ENCODE measurements around the gene SCEL. TPM values are rescaled to one million over a fixed set of nuclear protein-coding genes. Genes with fewer than 3 reads are reported as not detected.

SCEL gene
- polyA plus RNA-seq, 1 donor: 1.9 TPM

- WGBS (ENCODE audit: insufficient coverage, low lambda C conversion rate): no CpG with 5 or more reads among the region's 3 CpGs
- H3K27me3 ChIP-seq (ENCODE audit: control insufficient read depth, insufficient read depth, low read length): no peaks in the 10 kb centered on the region
- no peak overlapping the region for H3K27ac ChIP-seq (ENCODE audit: low read length)
- no peak overlapping the region for H3K4me3 ChIP-seq (ENCODE audit: low read length)
- DNase-seq: no peak
- H3K4me1 ChIP-seq (ENCODE audit: control insufficient read depth, insufficient read depth, low read length): no peaks in the 10 kb centered on the region
- H3K36me3 ChIP-seq (ENCODE audit: control insufficient read depth, insufficient read depth, low read length): no peaks in the 10 kb centered on the region
- H3K9me3 ChIP-seq (ENCODE audit: control insufficient read depth, low read depth, low read length): no peaks in the 10 kb centered on the region
These were observed 13.7 kb upstream of the SCEL start for GRCh38 chr13:77521595-77522367.

GRCh38 chr13:77522444-77522843, 13.1 kb upstream of the SCEL start:
- DNase-seq: no peak
- no peaks in the 10 kb centered on the region for H3K36me3 ChIP-seq (ENCODE audit: control insufficient read depth, insufficient read depth, low read length)
- no peaks in the 10 kb centered on the region for H3K27me3 ChIP-seq (ENCODE audit: control insufficient read depth, insufficient read depth, low read length)
- no peaks in the 10 kb centered on the region for H3K9me3 ChIP-seq (ENCODE audit: control insufficient read depth, low read depth, low read length)
- WGBS (ENCODE audit: insufficient coverage, low lambda C conversion rate): 100% methylated on average over 1 of the region's 3 CpGs
- no peaks in the 10 kb centered on the region for H3K4me1 ChIP-seq (ENCODE audit: control insufficient read depth, insufficient read depth, low read length)
- no peak overlapping the region for H3K4me3 ChIP-seq (ENCODE audit: low read length)
- no peak overlapping the region for H3K27ac ChIP-seq (ENCODE audit: low read length)

DNA sequence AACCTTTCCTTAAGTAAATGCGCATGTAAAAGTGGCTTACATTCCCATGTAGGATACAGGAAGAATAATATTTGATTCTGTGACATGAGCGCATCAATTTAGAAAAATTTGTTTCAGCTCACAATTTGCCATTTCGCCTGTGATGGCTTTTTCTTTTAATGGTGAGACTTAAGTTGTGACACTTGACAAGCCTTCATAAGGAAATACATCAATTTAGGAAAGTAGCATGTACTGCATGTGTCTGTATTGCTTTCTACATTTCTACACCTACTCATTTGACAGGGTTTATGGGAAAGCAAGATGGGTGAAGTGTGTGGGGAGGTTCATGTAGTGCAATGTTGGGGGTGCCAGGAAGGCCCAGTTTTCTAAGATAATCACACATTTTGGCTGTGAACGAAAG, 12.1 kb upstream of the SCEL start:
- DNase-seq: no peak
- 80% methylated on average over 1 of the region's 4 CpGs for WGBS (ENCODE audit: insufficient coverage, low lambda C conversion rate)

GRCh38 chr13:77523834-77524728, 11.4 kb upstream of the SCEL start:
- no CpG with 5 or more reads among the region's 3 CpGs for WGBS (ENCODE audit: insufficient coverage, low lambda C conversion rate)
- no peaks in the 10 kb centered on the region for H3K9me3 ChIP-seq (ENCODE audit: control insufficient read depth, low read depth, low read length)
- DNase-seq: no peak
- no peak overlapping the region for H3K4me3 ChIP-seq (ENCODE audit: low read length)
- no peaks in the 10 kb centered on the region for H3K4me1 ChIP-seq (ENCODE audit: control insufficient read depth, insufficient read depth, low read length)
- no peaks in the 10 kb centered on the region for H3K27me3 ChIP-seq (ENCODE audit: control insufficient read depth, insufficient read depth, low read length)
- no peak overlapping the region for H3K27ac ChIP-seq (ENCODE audit: low read length)
- no peaks in the 10 kb centered on the region for H3K36me3 ChIP-seq (ENCODE audit: control insufficient read depth, insufficient read depth, low read length)

More for the DNA sequence above, 12.1 kb upstream of the SCEL start:
- no peaks in the 10 kb centered on the region for H3K27me3 ChIP-seq (ENCODE audit: control insufficient read depth, insufficient read depth, low read length)
- H3K9me3 ChIP-seq (ENCODE audit: control insufficient read depth, low read depth, low read length): no peaks in the 10 kb centered on the region
- H3K4me3 ChIP-seq (ENCODE audit: low read length): no peak overlapping the region
- H3K27ac ChIP-seq (ENCODE audit: low read length): no peak overlapping the region
- no peaks in the 10 kb centered on the region for H3K4me1 ChIP-seq (ENCODE audit: control insufficient read depth, insufficient read depth, low read length)
- no peaks in the 10 kb centered on the region for H3K36me3 ChIP-seq (ENCODE audit: control insufficient read depth, insufficient read depth, low read length)

- no peaks in the 10 kb centered on the region for H3K36me3 ChIP-seq (ENCODE audit: control insufficient read depth, insufficient read depth, low read length)
- no peaks in the 10 kb centered on the region for H3K9me3 ChIP-seq (ENCODE audit: control insufficient read depth, low read depth, low read length)
- no peak overlapping the region for H3K27ac ChIP-seq (ENCODE audit: low read length)
- DNase-seq: no peak
- H3K27me3 ChIP-seq (ENCODE audit: control insufficient read depth, insufficient read depth, low read length): no peaks in the 10 kb centered on the region
- H3K4me3 ChIP-seq (ENCODE audit: low read length): no peak overlapping the region
- H3K4me1 ChIP-seq (ENCODE audit: control insufficient read depth, insufficient read depth, low read length): no peaks in the 10 kb centered on the region
- WGBS (ENCODE audit: insufficient coverage, low lambda C conversion rate): 92% methylated on average over 2 of the region's 3 CpGs
These were observed 7.1 kb upstream of the SCEL start for GRCh38 chr13:77528414-77528813.

- Histone ChIP-seq H3K27ac (ENCODE audit: low read length) (no peak overlapping the region), H3K27me3 (ENCODE audit: control insufficient read depth, insufficient read depth, low read length) (no peaks in the 10 kb centered on the region), H3K9me3 (ENCODE audit: control insufficient read depth, low read depth, low read length) (no peaks in the 10 kb centered on the region), H3K4me1 (ENCODE audit: control insufficient read depth, insufficient read depth, low read length) (no peaks in the 10 kb centered on the region), H3K4me3 (ENCODE audit: low read length) (no peak overlapping the region), H3K36me3 (ENCODE audit: control insufficient read depth, insufficient read depth, low read length) (no peaks in the 10 kb centered on the region)
- WGBS (ENCODE audit: insufficient coverage, low lambda C conversion rate): no CpG with 5 or more reads among the region's 4 CpGs
- no peak for DNase-seq
These were observed 6.5 kb upstream of the SCEL start for GRCh38 chr13:77528834-77529500.

GRCh38 chr13:77529501-77529840, 6.0 kb upstream of the SCEL start:
- Histone ChIP-seq H3K9me3 (ENCODE audit: control insufficient read depth, low read depth, low read length) (no peaks in the 10 kb centered on the region), H3K4me1 (ENCODE audit: control insufficient read depth, insufficient read depth, low read length) (no peaks in the 10 kb centered on the region), H3K36me3 (ENCODE audit: control insufficient read depth, insufficient read depth, low read length) (no peaks in the 10 kb centered on the region), H3K27ac (ENCODE audit: low read length) (no peak overlapping the region), H3K4me3 (ENCODE audit: low read length) (no peak overlapping the region), H3K27me3 (ENCODE audit: control insufficient read depth, insufficient read depth, low read length) (no peaks in the 10 kb centered on the region)
- DNase-seq: no peak
- WGBS (ENCODE audit: insufficient coverage, low lambda C conversion rate): 30% methylated on average over 2 of the region's 4 CpGs

- H3K27ac ChIP-seq (ENCODE audit: low read length): no peak overlapping the region
- H3K4me1 ChIP-seq (ENCODE audit: control insufficient read depth, insufficient read depth, low read length): no peaks in the 10 kb centered on the region
- H3K27me3 ChIP-seq (ENCODE audit: control insufficient read depth, insufficient read depth, low read length): no peaks in the 10 kb centered on the region
- no peak overlapping the region for H3K4me3 ChIP-seq (ENCODE audit: low read length)
- no peaks in the 10 kb centered on the region for H3K9me3 ChIP-seq (ENCODE audit: control insufficient read depth, low read depth, low read length)
- no peak for DNase-seq
- no peaks in the 10 kb centered on the region for H3K36me3 ChIP-seq (ENCODE audit: control insufficient read depth, insufficient read depth, low read length)
These were observed 4.6 kb upstream of the SCEL start for GRCh38 chr13:77530875-77531274.

DNA sequence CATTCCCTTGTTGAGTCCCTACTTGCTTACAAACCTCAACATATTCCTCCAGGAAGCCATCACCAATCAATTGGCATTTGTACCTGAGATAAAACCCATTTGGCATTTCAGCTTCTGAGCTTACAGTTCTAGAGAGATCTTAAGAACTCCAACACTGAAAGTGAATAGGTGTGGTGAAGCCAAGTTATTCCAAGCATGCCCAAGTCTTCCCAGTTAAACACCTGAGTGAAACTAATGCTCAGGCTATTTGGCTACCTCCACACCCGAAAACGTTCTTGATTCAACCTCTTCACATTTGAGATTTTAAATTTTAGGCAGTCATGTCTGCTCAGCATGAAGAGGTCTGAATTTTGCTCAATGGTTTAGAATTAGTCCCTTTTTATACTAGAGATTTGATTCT, 2.5 kb upstream of the SCEL start:
- no peaks in the 10 kb centered on the region for H3K9me3 ChIP-seq (ENCODE audit: control insufficient read depth, low read depth, low read length)
- no CpG with 5 or more reads among the region's 2 CpGs for WGBS (ENCODE audit: insufficient coverage, low lambda C conversion rate)
- H3K36me3 ChIP-seq (ENCODE audit: control insufficient read depth, insufficient read depth, low read length): no peaks in the 10 kb centered on the region
- no peak for DNase-seq
- no peak overlapping the region for H3K27ac ChIP-seq (ENCODE audit: low read length)
- H3K4me1 ChIP-seq (ENCODE audit: control insufficient read depth, insufficient read depth, low read length): no peaks in the 10 kb centered on the region
- H3K4me3 ChIP-seq (ENCODE audit: low read length): no peak overlapping the region
- no peaks in the 10 kb centered on the region for H3K27me3 ChIP-seq (ENCODE audit: control insufficient read depth, insufficient read depth, low read length)

DNA sequence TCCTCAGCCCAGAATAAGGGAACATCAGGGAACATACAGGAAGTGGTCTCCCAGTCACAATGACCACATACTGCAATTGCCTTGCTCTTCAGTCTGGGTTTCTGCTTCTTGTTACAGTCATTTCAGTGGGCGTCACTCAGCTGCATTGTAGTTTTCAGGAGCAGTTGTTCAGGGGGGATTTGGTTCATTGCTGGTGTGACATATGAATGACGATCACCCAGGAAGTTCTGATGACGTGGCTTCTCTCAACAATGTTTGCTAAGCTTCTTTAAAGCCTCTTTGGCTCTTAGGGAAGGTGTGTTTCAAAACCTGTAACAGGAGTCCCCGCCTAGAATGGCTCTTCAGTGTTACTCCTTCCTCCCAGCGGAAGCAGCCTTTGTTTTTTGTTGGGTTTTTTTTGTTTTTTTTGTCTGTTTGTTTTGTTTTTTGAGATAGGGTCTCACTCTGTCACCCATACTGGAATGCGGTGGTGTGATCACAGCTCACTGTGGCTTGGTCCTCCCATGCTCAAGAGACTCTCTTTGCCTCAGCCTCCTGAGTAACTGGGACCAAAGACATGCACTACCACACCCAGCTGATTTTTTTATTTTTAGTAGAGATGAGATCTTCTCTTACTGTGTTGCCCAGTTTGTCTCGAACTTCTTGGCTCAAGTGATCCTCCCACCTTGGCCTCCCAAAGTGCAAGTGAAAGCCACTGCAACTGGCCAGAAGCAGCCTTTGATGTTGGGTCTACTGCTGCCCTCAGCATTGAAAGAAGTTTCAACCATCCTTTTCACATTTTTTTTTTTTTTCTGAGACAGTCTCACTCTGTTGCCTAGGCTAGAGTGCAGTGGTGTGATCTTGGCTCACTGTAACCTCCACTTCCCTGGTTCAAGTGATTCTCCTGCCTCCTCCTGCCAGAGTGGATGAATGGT, 1.4 kb upstream of the SCEL start:
- H3K4me1 ChIP-seq (ENCODE audit: control insufficient read depth, insufficient read depth, low read length): no peaks in the 10 kb centered on the region
- no peak overlapping the region for H3K4me3 ChIP-seq (ENCODE audit: low read length)
- H3K36me3 ChIP-seq (ENCODE audit: control insufficient read depth, insufficient read depth, low read length): no peaks in the 10 kb centered on the region
- 100% methylated on average over 1 of the region's 7 CpGs for WGBS (ENCODE audit: insufficient coverage, low lambda C conversion rate)
- H3K27me3 ChIP-seq (ENCODE audit: control insufficient read depth, insufficient read depth, low read length): no peaks in the 10 kb centered on the region
- H3K9me3 ChIP-seq (ENCODE audit: control insufficient read depth, low read depth, low read length): no peaks in the 10 kb centered on the region
- no peak for DNase-seq
- H3K27ac ChIP-seq (ENCODE audit: low read length): no peak overlapping the region
